ENCODE measurements around the gene KRTAP12-4.
"Not testable (repeated sequence)": the region's sequence is repeated elsewhere in the genome, so short reads cannot be mapped to it uniquely, and the experiment has no call there.

Gene KRTAP12-4

GRCh38 chr21:44644878-44645277, 9.6 kb downstream of the KRTAP12-4 start:
- no peak for DNase-seq (ENCODE audit: low read depth)
- TF ChIP-seq CTCF (conservative IDR thresholded peaks at IDR 0.05; ENCODE audit: low read depth, low read length) = no peak
- no peak overlapping the region for H3K4me3 ChIP-seq (ENCODE audit: low read depth, low read length)

DNA sequence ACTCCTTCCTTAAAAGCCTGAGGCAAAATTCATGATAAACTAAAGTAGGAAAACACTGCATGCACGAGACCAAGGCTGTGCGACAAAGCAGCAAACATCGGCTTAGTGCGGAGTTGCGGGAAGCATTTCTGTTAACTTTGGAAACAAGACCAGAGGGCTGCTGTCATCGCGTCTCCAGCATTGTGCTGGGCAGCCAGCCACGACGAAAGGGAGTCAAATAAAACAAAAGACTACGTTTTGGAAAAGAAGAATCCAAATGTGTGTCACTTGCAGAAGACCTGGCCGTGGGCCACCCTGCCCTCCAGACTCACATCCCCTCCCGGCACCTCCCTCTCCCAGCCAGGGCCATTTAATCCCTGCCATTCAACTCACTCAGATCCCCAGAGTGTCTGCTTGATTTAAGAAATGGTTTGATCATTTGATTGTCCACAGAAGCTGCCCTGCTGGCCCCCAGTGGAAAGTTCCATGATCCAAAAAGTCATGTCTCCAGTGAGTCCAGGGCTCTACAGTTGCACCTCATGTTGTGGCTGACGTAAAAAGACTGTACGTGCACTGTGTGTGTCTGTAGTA, 10.6 kb downstream of the KRTAP12-4 start:
- no peak for TF ChIP-seq CTCF (conservative IDR thresholded peaks at IDR 0.05; ENCODE audit: low read depth, low read length)
- no peak for DNase-seq (ENCODE audit: low read depth)
- H3K4me3 ChIP-seq (ENCODE audit: low read depth, low read length) = no peak overlapping the region

DNA sequence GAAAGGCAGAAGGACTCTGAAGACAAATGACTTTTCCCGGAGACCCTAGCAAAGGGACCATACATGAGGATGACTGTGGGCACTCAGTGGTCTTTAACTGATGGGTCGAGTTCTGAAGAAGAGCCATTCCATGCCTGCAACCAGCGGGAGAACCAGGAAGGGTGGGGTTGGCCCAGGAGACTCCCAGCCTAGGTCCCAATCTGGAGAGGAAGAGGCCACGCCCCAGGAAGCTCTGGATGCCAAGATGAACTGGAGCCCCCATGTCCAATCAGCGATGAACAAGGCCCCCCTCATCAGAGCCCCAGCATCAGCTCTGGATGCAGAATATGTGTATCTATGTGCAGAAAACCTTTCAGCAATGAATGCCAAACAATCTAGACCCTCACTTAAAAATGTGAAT, 13.7 kb downstream of the KRTAP12-4 start:
- TF ChIP-seq CTCF (conservative IDR thresholded peaks at IDR 0.05; ENCODE audit: low read depth, low read length) = no peak
- no peak overlapping the region for H3K4me3 ChIP-seq (ENCODE audit: low read depth, low read length)
- no peak for DNase-seq (ENCODE audit: low read depth)

DNA sequence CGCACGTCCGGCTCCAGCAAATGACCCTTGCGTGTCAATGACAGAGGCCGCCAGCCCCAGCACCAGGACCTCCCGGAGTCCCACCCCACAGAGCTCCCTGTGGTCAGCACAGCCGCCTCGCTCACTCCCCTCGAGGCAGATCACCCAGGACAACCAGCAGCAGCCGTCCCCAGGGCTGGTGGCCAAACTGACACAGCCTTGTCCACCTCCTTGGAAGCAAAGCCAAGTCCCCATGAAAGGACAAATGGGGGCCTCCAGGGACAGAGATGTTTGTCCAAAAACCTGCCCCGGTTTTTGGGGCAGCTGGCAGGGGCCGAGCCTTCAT, 15.2 kb downstream of the KRTAP12-4 start:
- no peak for TF ChIP-seq CTCF (conservative IDR thresholded peaks at IDR 0.05; ENCODE audit: low read depth, low read length)
- no peak overlapping the region for H3K4me3 ChIP-seq (ENCODE audit: low read depth, low read length)
- no peak for DNase-seq (ENCODE audit: low read depth)

DNA sequence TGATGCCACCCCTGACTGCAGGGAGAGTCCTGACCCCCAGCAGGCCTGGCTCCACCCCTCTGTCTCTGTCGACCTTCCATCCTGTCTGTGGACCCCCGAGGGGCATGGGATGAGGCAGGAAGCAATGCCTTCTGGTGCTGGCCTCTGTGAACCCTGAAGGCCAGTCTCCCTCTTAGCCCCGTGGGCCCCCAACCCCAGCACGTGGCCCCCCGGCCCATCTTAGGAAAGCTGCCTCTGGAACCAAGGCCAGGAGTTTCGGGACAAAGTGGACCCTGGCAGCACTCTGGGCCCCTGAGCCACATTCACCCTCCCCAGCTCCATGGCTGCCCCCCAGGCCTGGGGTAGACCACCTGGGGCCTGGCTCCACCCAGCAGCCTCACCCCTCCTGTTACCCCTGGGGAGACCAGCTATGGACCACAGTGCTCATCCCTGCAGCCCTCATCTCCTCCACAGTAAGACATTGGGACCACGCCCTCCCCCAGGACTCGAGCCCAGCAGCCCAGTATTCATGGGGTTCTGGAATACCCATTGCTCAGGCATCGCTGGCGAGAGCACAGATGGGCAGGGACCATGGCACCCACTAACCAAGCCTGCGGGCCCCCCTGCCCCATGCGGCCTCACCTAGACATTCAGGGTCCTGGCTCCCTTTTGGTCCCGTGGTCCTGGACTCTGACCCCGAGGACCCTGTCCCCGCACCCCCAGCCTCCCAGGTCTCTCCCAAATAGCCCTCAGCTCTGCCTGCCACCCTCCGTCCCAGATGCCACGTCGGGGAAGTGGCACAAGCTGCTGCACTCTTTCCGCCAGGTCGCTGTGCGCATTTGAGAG, 15.7 kb downstream of the KRTAP12-4 start:
- H3K4me3 ChIP-seq (ENCODE audit: low read depth, low read length); DNase-seq (ENCODE audit: low read depth): not testable (repeated sequence)

DNA sequence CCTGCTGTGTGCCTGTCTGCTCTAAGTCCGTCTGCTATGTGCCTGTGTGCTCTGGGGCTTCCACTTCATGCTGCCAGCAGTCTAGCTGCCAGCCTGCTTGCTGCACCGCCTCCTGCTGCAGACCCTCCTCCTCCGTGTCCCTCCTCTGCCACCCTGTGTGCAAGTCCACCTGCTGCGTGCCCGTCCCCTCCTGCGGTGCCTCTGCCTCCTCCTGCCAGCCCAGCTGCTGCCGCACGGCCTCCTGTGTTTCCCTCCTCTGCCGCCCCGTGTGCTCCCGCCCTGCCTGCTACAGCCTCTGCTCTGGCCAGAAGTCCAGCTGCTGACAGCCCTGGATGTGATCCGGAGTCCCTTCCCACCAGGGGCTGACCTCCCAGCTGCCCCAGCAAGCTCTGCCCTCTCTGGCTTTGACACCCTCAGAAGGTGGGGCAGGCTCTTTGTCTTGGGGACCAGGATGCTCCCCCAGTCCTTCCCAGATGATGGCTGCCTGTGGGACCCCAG, 16.6 kb downstream of the KRTAP12-4 start:
- DNase-seq (ENCODE audit: low read depth); H3K4me3 ChIP-seq (ENCODE audit: low read depth, low read length): not testable (repeated sequence)

DNA sequence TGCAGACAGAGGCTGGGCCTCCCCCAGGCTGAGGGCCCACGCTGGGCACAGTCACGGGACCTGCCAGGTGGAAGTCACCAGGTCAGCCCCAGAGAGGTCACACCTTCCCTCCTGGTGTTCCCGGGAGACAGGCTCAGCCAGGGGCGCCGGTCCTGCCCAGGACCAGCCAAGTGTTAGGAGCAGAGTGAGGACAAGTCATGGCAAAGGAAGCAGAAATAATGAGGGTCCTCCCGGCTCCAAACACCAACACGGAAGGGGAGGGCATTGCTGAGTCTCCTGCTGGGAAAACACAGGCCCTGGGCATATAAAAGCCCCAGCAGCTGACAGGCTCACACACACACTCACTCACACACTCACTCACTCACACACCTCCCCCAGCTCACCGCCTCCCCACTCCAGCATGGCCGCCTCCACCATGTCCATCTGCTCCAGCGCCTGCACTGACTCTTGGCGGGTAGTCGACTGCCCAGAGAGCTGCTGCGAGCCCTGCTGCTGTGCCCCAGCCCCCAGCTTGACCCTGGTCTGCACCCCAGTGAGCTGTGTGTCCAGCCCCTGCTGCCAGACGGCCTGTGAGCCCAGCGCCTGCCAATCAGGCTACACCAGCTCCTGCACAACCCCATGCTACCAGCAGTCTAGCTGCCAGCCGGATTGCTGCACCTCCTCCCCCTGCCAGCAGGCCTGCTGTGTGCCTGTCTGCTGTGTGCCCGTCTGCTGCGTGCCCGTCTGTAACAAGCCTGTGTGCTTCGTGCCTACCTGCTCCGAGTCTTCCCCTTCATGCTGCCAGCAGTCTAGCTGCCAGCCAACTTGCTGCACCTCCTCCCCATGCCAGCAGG, 17.2 kb downstream of the KRTAP12-4 start, which contains the start of gene KRTAP10-10:
KRTAP10-10 (plus strand) TSS at position 339 of the 833 bp plus-strand sequence; CDS start at position 401, 62 bp downstream.
- H3K4me3 ChIP-seq (ENCODE audit: low read depth, low read length) = no peak within 1 kb of the TSS
- TF ChIP-seq CTCF (conservative IDR thresholded peaks at IDR 0.05; ENCODE audit: low read depth, low read length) = no peak
- no peak for DNase-seq (ENCODE audit: low read depth)

Measured in choroid plexus epithelial cell (primary cell).